Measurements from ENCODE around the gene CELSR2.
"Not testable (repeated sequence)": the region's sequence is repeated elsewhere in the genome, so short reads cannot be mapped to it uniquely, and the experiment has no call there.

CELSR2 gene

DNA sequence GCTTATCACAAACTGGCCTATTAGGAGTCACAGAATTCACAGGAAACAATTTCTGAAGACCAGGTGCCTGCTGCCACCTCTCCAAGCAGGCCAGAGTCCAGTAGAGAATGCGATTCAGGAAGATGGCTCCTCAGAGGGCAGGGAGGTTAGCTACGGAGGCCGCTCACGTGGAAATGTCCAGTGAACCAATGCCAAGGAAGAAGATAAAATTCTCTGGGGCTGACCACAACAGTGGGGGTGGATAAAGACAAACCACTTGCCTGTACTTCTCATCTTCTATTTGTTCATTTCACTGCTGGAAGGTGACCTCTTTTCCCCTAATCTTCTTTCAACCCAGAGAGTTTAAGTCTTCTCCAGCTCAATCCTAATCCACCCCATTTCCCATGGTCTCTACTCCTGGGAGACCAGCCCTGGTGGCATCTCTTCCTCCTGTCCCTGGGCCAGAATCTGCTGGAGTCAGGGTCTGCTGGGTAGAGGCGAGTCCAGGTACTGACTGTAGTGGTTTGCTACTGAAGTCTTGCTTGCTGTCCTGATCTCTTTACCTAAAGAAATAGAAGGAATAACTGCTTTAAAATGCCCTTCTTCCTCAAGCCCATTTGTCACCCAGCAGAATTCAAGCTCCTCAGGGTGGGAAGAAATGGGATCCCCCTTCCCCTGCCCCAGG is 30.4 kb downstream of the CELSR2 start:
- Histone ChIP-seq H3K36me3 (ENCODE audit: control insufficient read depth in 1 of 2, insufficient read depth in 2 of 2, low read length in 2 of 2) (peaks cover 0 to 8% of the 10 kb centered on the region in 2 donors), H3K9me3 (ENCODE audit: control insufficient read depth in 1 of 2, low read length in 2 of 2) (no peaks in the 10 kb centered on the region), H3K27ac (ENCODE audit: low read depth, low read length) (no peak overlapping the region), H3K9ac (ENCODE audit: low read depth in 1 of 2, low read length in 2 of 2) (no peak overlapping the region), H3K4me3 (ENCODE audit: low read depth in 1 of 2, low read length in 2 of 2) (no peak overlapping the region), H3K4me1 (ENCODE audit: control insufficient read depth in 1 of 2, insufficient read depth in 2 of 2, low read length in 2 of 2) (peaks cover 39 to 40% of the 10 kb centered on the region in 2 donors), H3K27me3 (ENCODE audit: control insufficient read depth in 1 of 2, insufficient read depth in 2 of 2, low read length in 2 of 2) (no peaks in the 10 kb centered on the region)

DNA sequence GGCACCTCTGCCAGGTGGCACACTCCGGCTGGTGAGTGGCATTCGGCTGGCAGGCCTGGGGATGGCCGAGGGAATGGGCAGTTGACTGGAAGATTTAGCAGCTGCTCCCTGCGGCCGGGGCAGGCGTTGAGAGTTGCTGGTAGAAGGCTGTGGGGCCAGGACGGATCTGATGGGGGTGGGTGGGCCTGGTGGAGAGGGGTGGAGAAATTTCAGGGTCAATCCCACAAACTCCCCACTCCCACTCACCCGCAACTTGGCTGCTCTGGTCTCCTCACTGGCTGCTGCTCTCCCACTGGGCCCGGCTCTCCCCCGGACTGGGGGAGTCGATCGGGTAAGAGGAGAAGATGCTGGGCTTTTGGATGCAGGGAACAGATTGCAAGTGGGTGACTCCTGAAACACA is 31.5 kb downstream of the CELSR2 start:
- H3K36me3 ChIP-seq (ENCODE audit: control insufficient read depth in 1 of 2, insufficient read depth in 2 of 2, low read length in 2 of 2), result peaks cover 0 to 8% of the 10 kb centered on the region in 2 donors
- H3K27ac ChIP-seq (ENCODE audit: low read depth, low read length), result no peak overlapping the region
- peaks cover 33 to 38% of the 10 kb centered on the region in 2 donors for H3K4me1 ChIP-seq (ENCODE audit: control insufficient read depth in 1 of 2, insufficient read depth in 2 of 2, low read length in 2 of 2)
- H3K9me3 ChIP-seq (ENCODE audit: control insufficient read depth in 1 of 2, low read length in 2 of 2), result no peaks in the 10 kb centered on the region
- H3K9ac ChIP-seq (ENCODE audit: low read depth in 1 of 2, low read length in 2 of 2), result no peak overlapping the region
- no peaks in the 10 kb centered on the region for H3K27me3 ChIP-seq (ENCODE audit: control insufficient read depth in 1 of 2, insufficient read depth in 2 of 2, low read length in 2 of 2)
- no peak overlapping the region for H3K4me3 ChIP-seq (ENCODE audit: low read depth in 1 of 2, low read length in 2 of 2)

DNA sequence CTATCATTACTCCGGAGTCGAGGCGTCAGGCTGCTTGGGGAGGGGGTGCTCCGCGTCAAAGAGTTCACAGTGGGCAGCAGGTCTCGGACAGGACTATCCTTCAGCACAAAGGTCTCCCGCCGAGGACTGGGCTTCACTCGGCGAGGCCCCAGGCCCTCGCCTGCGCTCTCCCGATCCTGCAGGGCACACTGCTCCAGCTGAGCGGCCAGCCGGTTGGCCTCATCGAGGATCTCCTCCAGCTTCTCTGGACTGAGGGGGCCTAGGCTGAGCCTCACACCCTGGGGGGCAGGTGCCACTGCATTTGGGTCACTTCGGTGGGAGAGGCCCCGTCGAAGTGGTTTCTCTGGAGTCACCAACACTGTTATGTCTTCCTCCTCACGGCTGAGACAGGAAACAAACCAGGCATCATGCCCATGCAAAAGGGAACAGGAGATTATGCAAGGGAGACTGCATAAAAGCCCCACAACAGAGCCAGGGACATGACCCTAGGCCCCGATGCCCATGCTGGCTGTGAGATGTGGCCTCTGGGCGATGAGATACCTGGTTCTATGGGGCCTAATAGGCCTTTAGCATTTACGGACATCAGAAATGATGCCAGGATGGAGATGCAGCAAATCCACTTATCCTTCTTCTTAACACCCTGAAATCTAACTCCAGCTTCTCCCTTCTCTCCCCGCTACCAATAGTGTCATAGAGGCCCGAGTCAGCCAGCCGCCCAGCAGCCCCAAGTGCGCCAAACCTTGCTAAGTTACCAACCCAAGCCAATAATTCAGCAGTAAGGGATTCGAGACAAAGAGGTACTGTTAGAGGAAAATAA is 32.5 kb downstream of the CELSR2 start:
- peak overlapping the region; percentile 74 to 97 for H3K4me3 ChIP-seq (ENCODE audit: low read depth in 1 of 2, low read length in 2 of 2)

GRCh38 chr1:109282497-109282951 is 33.2 kb downstream of the CELSR2 start:
- peak overlapping the region; percentile 61 to 86 for H3K9ac ChIP-seq (ENCODE audit: low read depth in 1 of 2, low read length in 2 of 2)
- peak overlapping the region; percentile 74 to 97 for H3K4me3 ChIP-seq (ENCODE audit: low read depth in 1 of 2, low read length in 2 of 2)
- H3K27ac ChIP-seq (ENCODE audit: low read depth, low read length), result no peak overlapping the region
- peaks cover 0 to 8% of the 10 kb centered on the region in 2 donors for H3K36me3 ChIP-seq (ENCODE audit: control insufficient read depth in 1 of 2, insufficient read depth in 2 of 2, low read length in 2 of 2)
- no peaks in the 10 kb centered on the region for H3K9me3 ChIP-seq (ENCODE audit: control insufficient read depth in 1 of 2, low read length in 2 of 2)
- peaks cover 26 to 29% of the 10 kb centered on the region in 2 donors for H3K4me1 ChIP-seq (ENCODE audit: control insufficient read depth in 1 of 2, insufficient read depth in 2 of 2, low read length in 2 of 2)
- H3K27me3 ChIP-seq (ENCODE audit: control insufficient read depth in 1 of 2, insufficient read depth in 2 of 2, low read length in 2 of 2), result no peaks in the 10 kb centered on the region

More for the DNA sequence above, 32.5 kb downstream of the CELSR2 start:
- H3K27ac ChIP-seq (ENCODE audit: low read depth, low read length), result no peak overlapping the region
- H3K36me3 ChIP-seq (ENCODE audit: control insufficient read depth in 1 of 2, insufficient read depth in 2 of 2, low read length in 2 of 2), result peaks cover 0 to 8% of the 10 kb centered on the region in 2 donors
- peaks cover 32 to 36% of the 10 kb centered on the region in 2 donors for H3K4me1 ChIP-seq (ENCODE audit: control insufficient read depth in 1 of 2, insufficient read depth in 2 of 2, low read length in 2 of 2)
- peak overlapping the region in 1 of 2 donors; percentile 61 for H3K9ac ChIP-seq (ENCODE audit: low read depth in 1 of 2, low read length in 2 of 2)
- H3K27me3 ChIP-seq (ENCODE audit: control insufficient read depth in 1 of 2, insufficient read depth in 2 of 2, low read length in 2 of 2), result no peaks in the 10 kb centered on the region
- no peaks in the 10 kb centered on the region for H3K9me3 ChIP-seq (ENCODE audit: control insufficient read depth in 1 of 2, low read length in 2 of 2)

DNA sequence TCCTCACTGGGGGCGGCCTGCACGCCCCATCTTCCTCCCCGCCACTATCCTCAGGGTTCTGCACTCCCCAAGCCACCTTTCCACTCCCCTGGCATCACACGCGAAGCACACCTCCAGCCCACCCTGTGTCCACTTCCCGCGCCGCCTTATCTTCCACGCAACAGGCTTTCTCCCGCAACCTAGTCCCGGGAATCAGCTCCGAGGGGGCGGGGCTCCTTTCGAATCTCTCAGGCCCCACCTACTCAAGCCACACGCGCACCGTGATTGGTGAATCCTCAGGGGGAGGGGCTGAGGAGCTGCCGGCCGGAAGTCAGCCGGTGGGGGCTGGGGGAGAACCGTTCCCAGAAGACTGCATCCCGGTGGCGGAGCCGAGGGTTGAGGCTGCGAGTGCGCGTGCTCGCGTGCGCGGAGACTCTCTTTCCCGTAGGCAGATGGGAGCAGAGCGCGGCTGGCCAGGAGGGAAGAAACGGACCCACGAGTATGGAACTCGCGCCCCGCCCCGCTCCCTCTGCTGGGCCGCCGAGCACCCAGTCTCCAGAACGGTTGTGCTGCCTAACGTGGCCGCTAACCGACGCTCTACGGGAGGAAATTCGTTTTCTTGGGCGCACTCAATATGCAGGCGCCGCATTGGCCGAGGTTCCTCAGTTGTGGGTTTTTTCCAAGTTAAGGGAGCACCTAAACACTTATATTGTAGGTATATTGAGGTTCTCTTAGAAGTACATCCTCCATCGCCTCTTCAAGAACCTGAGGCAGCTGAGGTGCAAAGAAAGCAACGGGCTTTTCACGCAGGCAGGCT is 33.8 kb downstream of the CELSR2 start, which contains the start of gene PSRC1:
TSS of gene PSRC1 (minus strand) at position 194 of the 796 bp plus-strand sequence.
- H3K27ac ChIP-seq (ENCODE audit: low read depth, low read length), result peak within 1 kb of the TSS; percentile 48
- peaks cover 20 to 24% of the 10 kb centered on the region in 2 donors for H3K4me1 ChIP-seq (ENCODE audit: control insufficient read depth in 1 of 2, insufficient read depth in 2 of 2, low read length in 2 of 2)
- peaks cover 0 to 8% of the 10 kb centered on the region in 2 donors for H3K36me3 ChIP-seq (ENCODE audit: control insufficient read depth in 1 of 2, insufficient read depth in 2 of 2, low read length in 2 of 2)
- peak within 1 kb of the TSS; percentile 61 to 86 for H3K9ac ChIP-seq (ENCODE audit: low read depth in 1 of 2, low read length in 2 of 2)
- no peaks in the 10 kb centered on the region for H3K9me3 ChIP-seq (ENCODE audit: control insufficient read depth in 1 of 2, low read length in 2 of 2)
- H3K4me3 ChIP-seq (ENCODE audit: low read depth in 1 of 2, low read length in 2 of 2), result peak within 1 kb of the TSS; percentile 74 to 97
- H3K27me3 ChIP-seq (ENCODE audit: control insufficient read depth in 1 of 2, insufficient read depth in 2 of 2, low read length in 2 of 2), result no peaks in the 10 kb centered on the region

DNA sequence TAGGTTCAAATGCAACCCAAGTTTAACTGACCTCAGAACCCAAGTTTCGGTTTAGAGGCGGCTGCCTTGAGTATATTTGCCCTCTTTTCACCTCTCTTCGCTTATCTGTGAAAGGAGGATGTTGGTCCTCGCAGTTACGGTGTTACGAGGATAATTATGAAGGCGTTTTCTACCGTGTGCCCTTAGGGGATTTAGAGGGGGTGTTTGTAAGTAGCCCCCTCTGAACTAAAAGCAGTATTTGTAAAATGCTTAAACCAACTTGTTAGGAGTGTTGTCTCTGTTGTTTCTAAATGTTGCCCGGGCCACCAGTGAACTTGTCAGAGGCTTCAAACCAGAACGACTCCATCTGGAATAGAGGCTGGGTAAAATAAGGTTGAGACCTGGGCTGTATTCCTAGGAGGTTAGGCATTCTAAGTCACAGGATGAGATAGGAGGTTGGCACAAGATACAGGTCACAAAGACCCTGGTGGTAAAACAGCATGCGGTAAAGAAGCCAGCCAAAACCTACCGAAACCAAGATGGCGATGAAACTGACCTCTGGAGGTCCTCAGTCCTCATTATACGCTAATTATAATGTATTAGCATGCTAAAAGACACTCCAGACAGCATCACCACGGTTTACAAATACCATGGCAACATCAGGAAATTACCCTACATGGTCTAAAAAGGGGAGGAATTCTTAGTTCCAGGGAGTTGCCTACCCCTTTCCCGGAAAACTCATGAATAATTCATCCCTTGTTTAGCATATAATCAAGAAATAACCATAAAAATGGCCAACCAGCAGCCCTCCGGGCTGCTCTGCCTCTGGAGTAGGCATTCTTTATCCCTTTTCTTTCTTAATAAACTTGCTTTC is 34.6 kb downstream of the CELSR2 start:
- Histone ChIP-seq H3K4me1 (ENCODE audit: control insufficient read depth in 1 of 2, insufficient read depth in 2 of 2, low read length in 2 of 2) (peaks cover 17 to 24% of the 10 kb centered on the region in 2 donors), H3K36me3 (ENCODE audit: control insufficient read depth in 1 of 2, insufficient read depth in 2 of 2, low read length in 2 of 2) (peaks cover 0 to 8% of the 10 kb centered on the region in 2 donors), H3K4me3 (ENCODE audit: low read depth in 1 of 2, low read length in 2 of 2) (peak overlapping the region; percentile 74 to 97), H3K9ac (ENCODE audit: low read depth in 1 of 2, low read length in 2 of 2) (peak overlapping the region; percentile 61 to 77), H3K9me3 (ENCODE audit: control insufficient read depth in 1 of 2, low read length in 2 of 2) (no peaks in the 10 kb centered on the region), H3K27me3 (ENCODE audit: control insufficient read depth in 1 of 2, insufficient read depth in 2 of 2, low read length in 2 of 2) (no peaks in the 10 kb centered on the region), H3K27ac (ENCODE audit: low read depth, low read length) (peak overlapping the region; percentile 48)

GRCh38 chr1:109286762-109287161 is 37.4 kb downstream of the CELSR2 start:
- not testable (repeated sequence) for H3K27ac ChIP-seq (ENCODE audit: low read depth, low read length); H3K27me3 ChIP-seq (ENCODE audit: control insufficient read depth in 1 of 2, insufficient read depth in 2 of 2, low read length in 2 of 2); H3K36me3 ChIP-seq (ENCODE audit: control insufficient read depth in 1 of 2, insufficient read depth in 2 of 2, low read length in 2 of 2); H3K9ac ChIP-seq (ENCODE audit: low read depth in 1 of 2, low read length in 2 of 2); H3K9me3 ChIP-seq (ENCODE audit: control insufficient read depth in 1 of 2, low read length in 2 of 2); H3K4me3 ChIP-seq (ENCODE audit: low read depth in 1 of 2, low read length in 2 of 2)
- peaks cover 15 to 23% of the 10 kb centered on the region in 2 donors for H3K4me1 ChIP-seq (ENCODE audit: control insufficient read depth in 1 of 2, insufficient read depth in 2 of 2, low read length in 2 of 2)

GRCh38 chr1:109290137-109290536 is 40.8 kb downstream of the CELSR2 start:
- no peak overlapping the region for H3K27ac ChIP-seq (ENCODE audit: low read depth, low read length)

DNA sequence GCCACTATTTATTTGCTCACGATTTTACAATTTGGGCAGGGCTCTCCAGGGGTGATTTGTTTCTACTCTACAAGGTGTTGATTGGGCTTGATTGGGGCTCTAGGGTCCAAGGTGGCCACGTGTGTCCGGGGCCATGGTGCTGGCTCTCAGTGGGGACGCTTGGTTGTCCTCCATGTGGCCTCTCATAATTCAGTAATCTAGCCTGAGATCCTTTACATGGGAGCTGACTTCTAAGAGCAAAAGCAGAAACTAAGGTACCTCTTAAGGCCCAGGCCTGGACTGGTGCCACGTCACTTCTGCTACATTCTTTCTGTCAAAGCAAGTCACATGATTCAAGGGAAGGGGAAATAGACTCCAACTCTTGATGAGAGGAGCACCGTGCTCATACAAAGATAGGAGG is 41.7 kb downstream of the CELSR2 start:
- H3K4me1 ChIP-seq (ENCODE audit: control insufficient read depth in 1 of 2, insufficient read depth in 2 of 2, low read length in 2 of 2), result no peaks in the 10 kb centered on the region
- H3K36me3 ChIP-seq (ENCODE audit: control insufficient read depth in 1 of 2, insufficient read depth in 2 of 2, low read length in 2 of 2), result no peaks in the 10 kb centered on the region
- no peaks in the 10 kb centered on the region for H3K9me3 ChIP-seq (ENCODE audit: control insufficient read depth in 1 of 2, low read length in 2 of 2)
- H3K27me3 ChIP-seq (ENCODE audit: control insufficient read depth in 1 of 2, insufficient read depth in 2 of 2, low read length in 2 of 2), result no peaks in the 10 kb centered on the region
- H3K4me3 ChIP-seq (ENCODE audit: low read depth in 1 of 2, low read length in 2 of 2), result no peak overlapping the region
- no peak overlapping the region for H3K9ac ChIP-seq (ENCODE audit: low read depth in 1 of 2, low read length in 2 of 2)
- H3K27ac ChIP-seq (ENCODE audit: low read depth, low read length), result no peak overlapping the region

More at GRCh38 chr1:109290137-109290536, 40.8 kb downstream of the CELSR2 start:
- H3K36me3 ChIP-seq (ENCODE audit: control insufficient read depth in 1 of 2, insufficient read depth in 2 of 2, low read length in 2 of 2), result no peaks in the 10 kb centered on the region
- H3K9ac ChIP-seq (ENCODE audit: low read depth in 1 of 2, low read length in 2 of 2), result no peak overlapping the region
- H3K9me3 ChIP-seq (ENCODE audit: control insufficient read depth in 1 of 2, low read length in 2 of 2), result no peaks in the 10 kb centered on the region
- no peaks in the 10 kb centered on the region for H3K27me3 ChIP-seq (ENCODE audit: control insufficient read depth in 1 of 2, insufficient read depth in 2 of 2, low read length in 2 of 2)
- no peaks in the 10 kb centered on the region for H3K4me1 ChIP-seq (ENCODE audit: control insufficient read depth in 1 of 2, insufficient read depth in 2 of 2, low read length in 2 of 2)
- no peak overlapping the region for H3K4me3 ChIP-seq (ENCODE audit: low read depth in 1 of 2, low read length in 2 of 2)
